Right ventricle myocardium superior (tissue), 1 donor: ENCODE results near the gene HOXD9. TPM values are rescaled to one million over a fixed set of nuclear protein-coding genes. Genes with fewer than 3 reads are reported as not detected.

Source experiments
- ATAC-seq: fragments of 200-7000 bp; cut with Tn5 transposase; one replicate; pipeline ENCODE4 v1.9.1; 2020; ENCODE audit warnings: mild to moderate bottlenecking; ENCODE audit not compliant: poor library complexity
- DNase-seq: peaks from one replicate; pipeline ENCODE4 v3.0.0-alpha.2; 2020
- intact Hi-C: fragments of 100-400 bp; cut with DNase I; formaldehyde crosslinking; loops from one replicate; pipeline ENCODE4 v1.11.2; 2022
- total RNA-seq: library from RNA; stranded (reverse); fragmentation: NEBNext Ultra II Directional; extraction: Animal tissue kit (Norgen Biotek cat#: 25700); gene quantifications from one replicate; pipeline ENCODE4 v1.2.1, GENCODE V29; 2021
- donor health status: DM: no; HTN: yes; CAD: no; lungs with severe emphysema.

Gene HOXD9
- total RNA-seq, 1 donor from 2014 or later, result not detected

GRCh38 chr2:176118601-176119339, 3.7 kb upstream of the HOXD9 start:
- ATAC-seq (no peak), DNase-seq (no peak)
- intact Hi-C loops, result no loop called here

- DNase-seq, result no peak
- intact Hi-C loops, result loop anchor here (10.0 kb wide), 2 partner anchors 694 to 1024 kb away; no protein-coding TSS in a partner anchor
- no peak for ATAC-seq
These were observed 1.9 kb upstream of the HOXD9 start for GRCh38 chr2:176120364-176121189.

- intact Hi-C loops, result loop anchor here (10.0 kb wide), 2 partner anchors 693 to 1023 kb away; no protein-coding TSS in a partner anchor
- ATAC-seq, result no peak
- DNase-seq, result no peak
These were observed 1.1 kb upstream of the HOXD9 start for GRCh38 chr2:176121190-176122051.

- DNase-seq (no peak), ATAC-seq (peak; percentile 12)
- intact Hi-C loops, result loop anchor here (10.0 kb wide), 2 partner anchors 693 to 1023 kb away; no protein-coding TSS in a partner anchor
These were observed 352 bp upstream of the HOXD9 start for GRCh38 chr2:176122052-176122682.

GRCh38 chr2:176123411-176124109, 1.0 kb downstream of the HOXD9 start:
- intact Hi-C loops, result loop anchor here (10.0 kb wide), 2 partner anchors 691 to 1021 kb away; no protein-coding TSS in a partner anchor

GRCh38 chr2:176124110-176124946, 1.8 kb downstream of the HOXD9 start:
- no peak for ATAC-seq
- DNase-seq, result no peak
- intact Hi-C loops, result loop anchor here (10.0 kb wide), 2 partner anchors 690 to 1020 kb away; no protein-coding TSS in a partner anchor

More at GRCh38 chr2:176123411-176124109, 1.0 kb downstream of the HOXD9 start:
- no peak for ATAC-seq
- DNase-seq, result no peak

- intact Hi-C loops, result loop anchor here (10.0 kb wide), 2 partner anchors 690 to 1020 kb away; no protein-coding TSS in a partner anchor
- DNase-seq (no peak), ATAC-seq (no peak)
These were observed 2.6 kb downstream of the HOXD9 start for GRCh38 chr2:176124947-176125771.

GRCh38 chr2:176125772-176126054, 3.2 kb downstream of the HOXD9 start:
- DNase-seq (no peak), ATAC-seq (no peak)
- intact Hi-C loops, result loop anchor here (10.0 kb wide), 2 partner anchors 689 to 1019 kb away; no protein-coding TSS in a partner anchor

- intact Hi-C loops, result loop anchor here (10.0 kb wide), 2 partner anchors 688 to 1018 kb away; no protein-coding TSS in a partner anchor
- ATAC-seq (no peak), DNase-seq (peak; percentile 66)
These were observed 4.6 kb downstream of the HOXD9 start for GRCh38 chr2:176126929-176127773.

- intact Hi-C loops, result loop anchor here (10.0 kb wide), 2 partner anchors 687 to 1017 kb away; no protein-coding TSS in a partner anchor
- DNase-seq, result no peak
- ATAC-seq, result no peak
These were observed 5.2 kb downstream of the HOXD9 start for GRCh38 chr2:176127774-176128072.

GRCh38 chr2:176128172-176128981, 5.9 kb downstream of the HOXD9 start:
- intact Hi-C loops, result loop anchor here (10.0 kb wide), 2 partner anchors 686 to 1016 kb away; no protein-coding TSS in a partner anchor

GRCh38 chr2:176128982-176129796, 6.7 kb downstream of the HOXD9 start, which contains the start of gene HOXD8:
HOXD8 (plus strand) TSS chr2:176129705; CDS start chr2:176130367, 662 bp downstream.
- intact Hi-C loops, result loop anchor here (10.0 kb wide), 2 partner anchors 686 to 1016 kb away; no protein-coding TSS in a partner anchor
- ATAC-seq (peak; percentile 38), DNase-seq (no peak)

More at GRCh38 chr2:176128172-176128981, 5.9 kb downstream of the HOXD9 start:
- DNase-seq (no peak), ATAC-seq (no peak)

GRCh38 chr2:176129813-176130146, 7.3 kb downstream of the HOXD9 start:
- ATAC-seq (no peak), DNase-seq (no peak)
- intact Hi-C loops, result loop anchor here (10.0 kb wide), 2 partner anchors 685 to 1015 kb away; no protein-coding TSS in a partner anchor
